ENCODE results near the gene LYL1. TPM values are rescaled to one million over a fixed set of nuclear protein-coding genes. Genes with fewer than 3 reads are reported as not detected.

The LYL1 gene
- total and polyA plus RNA-seq, 4 donors: 0.35 to 69.7 (median 2.3) TPM

DNA sequence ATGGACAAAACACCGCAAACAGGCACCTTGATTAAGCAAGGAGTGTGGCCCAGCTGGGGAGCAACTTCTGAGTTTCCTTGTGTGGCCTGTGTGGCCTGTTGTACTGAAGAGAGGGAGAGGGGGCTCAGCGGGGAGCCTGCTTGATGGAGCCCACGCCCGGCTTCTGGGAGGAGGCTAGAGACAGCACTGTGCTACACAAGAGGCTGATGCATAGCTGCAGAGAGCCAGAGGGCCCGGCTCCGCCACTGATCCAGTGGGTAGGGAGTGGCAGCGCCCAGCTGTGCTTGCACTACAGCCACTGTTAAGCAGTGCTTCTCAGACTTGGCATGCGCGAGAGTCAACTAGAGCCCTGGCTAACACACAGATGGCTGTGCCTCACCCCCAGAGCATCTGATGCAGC, 19.0 kb downstream of the LYL1 start:
- Histone ChIP-seq H3K36me3 (ENCODE audit: control insufficient read depth in 4 of 4, insufficient read depth in 3 of 4, low read depth in 1 of 4, low read length in 3 of 4) (peaks cover 0 to 2% (median 0%) of the 10 kb centered on the region in 4 donors), H3K27me3 (ENCODE audit: control insufficient read depth in 4 of 4, insufficient read depth in 4 of 4, low read length in 3 of 4) (no peaks in the 10 kb centered on the region), H3K9me3 (ENCODE audit: control insufficient read depth in 4 of 4, low read length in 3 of 4) (no peaks in the 10 kb centered on the region), H3K4me3 (ENCODE audit: low read depth in 1 of 3, low read length in 3 of 3) (no peak overlapping the region), H3K4me1 (ENCODE audit: control insufficient read depth in 4 of 4, insufficient read depth in 4 of 4, low read length in 3 of 4) (peaks cover 2 to 33% (median 23%) of the 10 kb centered on the region in 4 donors), H3K9ac (ENCODE audit: low read depth in 1 of 2, low read length in 2 of 2) (no peak overlapping the region), H3K27ac (ENCODE audit: low read depth in 1 of 2, low read length in 2 of 2) (no peak overlapping the region)
- 93% methylated on average over 9 of the region's 9 CpGs for WGBS
- no peak for DNase-seq (ENCODE audit: low spot score)
- TF ChIP-seq TAF1 (conservative IDR thresholded peaks at IDR 0.05) (no peak), YY1 (IDR thresholded peaks at IDR 0.05) (no peak), MAX (IDR thresholded peaks at IDR 0.05) (no peak), CTCF (IDR thresholded peaks at IDR 0.05; ENCODE audit: low read depth, low read length, missing input control) (no peak), JUND (IDR thresholded peaks at IDR 0.05) (no peak), FOXA1 (IDR thresholded peaks at IDR 0.05) (no peak), SP1 (IDR thresholded peaks at IDR 0.05) (no peak), RAD21 (IDR thresholded peaks at IDR 0.05) (no peak), HNF4G (IDR thresholded peaks at IDR 0.05) (no peak), NR2F2 (IDR thresholded peaks at IDR 0.05) (no peak), EGR1 (IDR thresholded peaks at IDR 0.05; ENCODE audit: low read depth in 2 of 2) (no peak), ATF3 (IDR thresholded peaks at IDR 0.05) (no peak)
- TF ChIP-seq, protein P1, sequence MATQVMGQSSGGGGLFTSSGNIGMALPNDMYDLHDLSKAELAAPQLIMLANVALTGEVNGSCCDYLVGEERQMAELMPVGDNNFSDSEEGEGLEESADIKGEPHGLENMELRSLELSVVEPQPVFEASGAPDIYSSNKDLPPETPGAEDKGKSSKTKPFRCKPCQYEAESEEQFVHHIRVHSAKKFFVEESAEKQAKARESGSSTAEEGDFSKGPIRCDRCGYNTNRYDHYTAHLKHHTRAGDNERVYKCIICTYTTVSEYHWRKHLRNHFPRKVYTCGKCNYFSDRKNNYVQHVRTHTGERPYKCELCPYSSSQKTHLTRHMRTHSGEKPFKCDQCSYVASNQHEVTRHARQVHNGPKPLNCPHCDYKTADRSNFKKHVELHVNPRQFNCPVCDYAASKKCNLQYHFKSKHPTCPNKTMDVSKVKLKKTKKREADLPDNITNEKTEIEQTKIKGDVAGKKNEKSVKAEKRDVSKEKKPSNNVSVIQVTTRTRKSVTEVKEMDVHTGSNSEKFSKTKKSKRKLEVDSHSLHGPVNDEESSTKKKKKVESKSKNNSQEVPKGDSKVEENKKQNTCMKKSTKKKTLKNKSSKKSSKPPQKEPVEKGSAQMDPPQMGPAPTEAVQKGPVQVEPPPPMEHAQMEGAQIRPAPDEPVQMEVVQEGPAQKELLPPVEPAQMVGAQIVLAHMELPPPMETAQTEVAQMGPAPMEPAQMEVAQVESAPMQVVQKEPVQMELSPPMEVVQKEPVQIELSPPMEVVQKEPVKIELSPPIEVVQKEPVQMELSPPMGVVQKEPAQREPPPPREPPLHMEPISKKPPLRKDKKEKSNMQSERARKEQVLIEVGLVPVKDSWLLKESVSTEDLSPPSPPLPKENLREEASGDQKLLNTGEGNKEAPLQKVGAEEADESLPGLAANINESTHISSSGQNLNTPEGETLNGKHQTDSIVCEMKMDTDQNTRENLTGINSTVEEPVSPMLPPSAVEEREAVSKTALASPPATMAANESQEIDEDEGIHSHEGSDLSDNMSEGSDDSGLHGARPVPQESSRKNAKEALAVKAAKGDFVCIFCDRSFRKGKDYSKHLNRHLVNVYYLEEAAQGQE (IDR thresholded peaks at IDR 0.05): no peak

DNA sequence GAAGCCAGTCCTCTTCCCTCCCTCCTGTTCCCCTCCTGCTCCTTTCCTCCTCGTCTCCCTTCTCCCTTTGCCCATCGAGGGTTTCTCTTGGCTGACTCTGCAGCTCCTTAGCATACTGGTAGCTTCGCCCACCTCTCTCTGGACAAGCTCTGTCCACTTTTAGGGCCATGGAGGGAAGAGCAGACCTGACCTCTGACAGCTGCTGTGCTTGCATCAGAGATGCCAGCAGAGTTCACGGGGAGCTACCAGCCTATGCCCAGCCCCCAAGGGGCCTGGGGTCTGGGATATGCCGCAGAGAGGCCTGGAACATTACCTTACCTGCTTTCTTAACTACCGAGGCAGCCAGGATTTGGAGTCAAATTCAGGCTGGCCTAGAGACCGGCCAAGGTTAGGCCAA, 19.7 kb downstream of the LYL1 start:
- H3K4me3 ChIP-seq (ENCODE audit: low read depth in 1 of 3, low read length in 3 of 3): no peak overlapping the region
- H3K9me3 ChIP-seq (ENCODE audit: control insufficient read depth in 4 of 4, low read length in 3 of 4): no peaks in the 10 kb centered on the region
- peaks cover 0 to 2% (median 0%) of the 10 kb centered on the region in 4 donors for H3K36me3 ChIP-seq (ENCODE audit: control insufficient read depth in 4 of 4, insufficient read depth in 3 of 4, low read depth in 1 of 4, low read length in 3 of 4)
- WGBS: 53% methylated on average over 7 of the region's 7 CpGs
- H3K27ac ChIP-seq (ENCODE audit: low read depth in 1 of 2, low read length in 2 of 2): peak overlapping the region; percentile 40 to 77
- no peaks in the 10 kb centered on the region for H3K27me3 ChIP-seq (ENCODE audit: control insufficient read depth in 4 of 4, insufficient read depth in 4 of 4, low read length in 3 of 4)
- DNase-seq (ENCODE audit: low spot score): no peak
- TF ChIP-seq FOXA1 (IDR thresholded peaks at IDR 0.05) (no peak), HNF4A (conservative IDR thresholded peaks at IDR 0.05) (peak in 1 of 2 donors; percentile 14), CTCF (IDR thresholded peaks at IDR 0.05; ENCODE audit: low read depth, low read length, missing input control) (no peak), ATF3 (IDR thresholded peaks at IDR 0.05) (peak; percentile 50), YY1 (IDR thresholded peaks at IDR 0.05) (peak; percentile 12), TAF1 (conservative IDR thresholded peaks at IDR 0.05) (no peak), RXRA (IDR thresholded peaks at IDR 0.05) (peak in 1 of 2 donors; percentile 83), JUND (IDR thresholded peaks at IDR 0.05) (no peak), SP1 (IDR thresholded peaks at IDR 0.05) (peak; percentile 56)
- no peak overlapping the region for H3K9ac ChIP-seq (ENCODE audit: low read depth in 1 of 2, low read length in 2 of 2)
- H3K4me1 ChIP-seq (ENCODE audit: control insufficient read depth in 4 of 4, insufficient read depth in 4 of 4, low read length in 3 of 4): peaks cover 0 to 33% (median 23%) of the 10 kb centered on the region in 4 donors
